ENCODE measurements around the gene MS4A6E.
"Not testable (repeated sequence)": the region's sequence is repeated elsewhere in the genome, so short reads cannot be mapped to it uniquely, and the experiment has no call there.

The MS4A6E gene

GRCh38 chr11:60336767-60337391 lies 9.8 kb downstream of the MS4A6E start:
- no peak for DNase-seq (ENCODE audit: low read depth)

DNA sequence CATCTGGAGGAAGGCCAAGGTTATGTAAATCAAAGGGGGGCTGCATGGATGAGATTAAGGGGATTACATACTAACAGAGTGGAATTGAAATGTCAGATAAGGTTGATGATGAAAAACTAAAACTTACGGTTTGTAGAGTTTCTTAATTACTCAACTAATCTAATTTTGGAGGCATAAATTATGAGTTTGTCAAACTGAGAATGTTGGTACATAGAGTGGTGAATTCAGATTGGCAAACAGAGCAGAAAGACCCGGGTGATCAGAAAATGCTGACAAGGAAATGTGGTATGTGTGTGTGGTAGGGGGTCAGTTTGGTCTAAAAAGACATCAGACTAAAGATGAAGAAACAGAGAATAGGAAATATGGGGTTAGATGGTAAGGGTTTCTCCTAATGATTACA lies 11.0 kb downstream of the MS4A6E start:
- DNase-seq (ENCODE audit: low read depth) = no peak

DNA sequence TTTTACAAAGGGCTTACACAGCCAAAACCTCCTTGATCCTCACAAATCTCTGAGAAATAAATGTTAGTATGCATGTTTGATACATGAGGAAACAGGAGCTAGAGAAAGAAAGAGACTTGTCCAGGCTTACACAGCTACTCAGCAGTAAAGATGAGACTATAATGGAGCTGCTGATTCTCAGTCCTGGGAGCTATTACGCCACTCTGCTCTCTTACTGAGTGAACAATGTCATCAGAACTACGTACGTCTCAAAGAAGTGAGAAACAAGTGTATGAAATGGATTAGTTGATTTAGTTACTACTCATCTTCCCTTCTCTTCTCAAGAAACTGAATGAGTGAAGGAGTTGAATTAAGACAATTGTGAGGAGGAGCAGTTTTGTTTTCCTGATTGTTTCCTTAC lies 12.3 kb downstream of the MS4A6E start:
- no peak for DNase-seq (ENCODE audit: low read depth)

- DNase-seq (ENCODE audit: low read depth) = peak; percentile 52
Measured at GRCh38 chr11:60343094-60343704, 16.1 kb downstream of the MS4A6E start.

DNA sequence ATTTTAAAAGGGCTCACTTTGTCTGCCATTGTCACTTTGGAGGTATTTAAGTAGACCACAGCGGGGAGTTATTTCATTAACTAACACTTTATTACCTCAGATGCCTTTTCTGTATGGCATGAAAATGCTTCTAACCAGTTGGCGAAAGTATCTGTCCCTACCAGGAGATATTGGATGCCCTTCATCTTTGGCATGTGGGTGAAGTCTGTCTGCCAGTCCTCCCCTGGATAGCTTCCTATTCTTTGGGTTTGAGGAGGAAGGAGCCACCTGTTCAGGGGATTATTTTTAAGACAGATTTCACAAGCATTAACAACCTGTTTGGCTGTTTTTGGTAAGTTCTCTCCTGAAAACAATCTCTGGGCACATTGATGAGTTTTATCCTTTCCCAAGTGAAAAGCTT lies 17.1 kb downstream of the MS4A6E start:
- DNase-seq (ENCODE audit: low read depth) = no peak

DNA sequence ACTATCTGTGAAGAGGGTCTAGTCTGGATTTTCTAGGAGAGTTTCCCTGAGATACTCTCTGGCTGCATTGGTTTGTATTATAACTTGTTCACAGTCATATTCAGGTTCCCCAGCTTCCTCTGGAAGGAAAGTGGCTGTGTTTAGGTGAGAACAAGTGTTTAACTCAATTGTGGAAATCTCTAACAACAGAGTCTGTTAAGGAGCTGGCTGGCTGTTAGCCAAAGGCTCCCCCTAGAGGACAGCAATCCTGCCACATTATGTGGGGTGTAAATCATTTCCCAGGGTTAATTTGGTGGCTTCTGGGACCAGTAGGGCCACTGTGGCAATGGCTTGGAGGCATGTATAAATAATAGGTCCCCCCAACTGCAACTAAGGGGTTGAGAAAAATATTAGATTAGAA lies 18.4 kb downstream of the MS4A6E start:
- peak; percentile 51 for DNase-seq (ENCODE audit: low read depth)

GRCh38 chr11:60347084-60347797 lies 20.2 kb downstream of the MS4A6E start:
- DNase-seq (ENCODE audit: low read depth) = no peak

DNA sequence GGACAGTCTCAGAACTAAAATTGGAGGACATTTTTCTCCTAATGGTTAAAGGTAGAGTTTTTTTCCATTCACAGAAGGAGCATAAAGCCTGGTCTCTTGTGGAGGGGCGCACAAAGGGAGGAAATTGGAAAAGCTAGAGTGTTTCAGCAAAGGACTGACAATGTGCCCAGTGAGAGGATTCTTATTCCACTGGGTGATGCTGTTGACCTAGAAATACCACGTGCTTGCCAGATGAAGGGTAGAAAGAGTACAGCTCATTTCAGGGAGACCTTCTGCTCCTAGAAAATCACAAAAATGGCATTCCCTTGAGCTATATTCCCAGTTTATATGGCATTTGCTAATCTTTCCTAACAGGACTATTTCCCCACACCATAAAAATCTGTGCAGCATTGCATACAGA lies 21.1 kb downstream of the MS4A6E start:
- DNase-seq (ENCODE audit: low read depth) = no peak

- no peak for DNase-seq (ENCODE audit: low read depth)
Measured at GRCh38 chr11:60349990-60350389, 22.9 kb downstream of the MS4A6E start.

DNA sequence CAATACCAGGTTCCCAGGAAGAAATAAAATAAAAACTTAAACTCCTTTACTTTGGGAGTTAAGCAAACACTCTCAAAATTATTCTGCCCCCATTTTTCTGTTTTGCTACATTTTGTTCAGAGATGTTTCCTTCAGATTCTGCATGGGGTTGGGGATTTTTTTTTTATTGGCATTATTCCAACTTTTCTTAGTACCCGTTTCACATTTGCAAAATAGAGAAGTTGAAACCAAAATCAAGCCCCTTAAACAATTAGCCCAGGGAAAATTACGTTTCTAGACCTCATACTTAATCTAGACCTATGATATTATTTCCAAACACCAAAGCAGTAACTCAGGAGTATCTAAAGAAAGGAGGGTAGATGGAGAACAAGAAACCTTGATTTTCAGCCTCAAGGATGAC lies 30.7 kb downstream of the MS4A6E start:
- no peak for DNase-seq (ENCODE audit: low read depth)

- no peak for DNase-seq (ENCODE audit: low read depth)
Measured at GRCh38 chr11:60360621-60361020, 33.6 kb downstream of the MS4A6E start.

GRCh38 chr11:60362241-60362640 lies 35.2 kb downstream of the MS4A6E start:
- DNase-seq (ENCODE audit: low read depth) = no peak

GRCh38 chr11:60363542-60364470 lies 36.8 kb downstream of the MS4A6E start:
- peak; percentile 66 for DNase-seq (ENCODE audit: low read depth)

- DNase-seq (ENCODE audit: low read depth) = not testable (repeated sequence)
Measured at GRCh38 chr11:60366262-60366904, 39.3 kb downstream of the MS4A6E start.

DNA sequence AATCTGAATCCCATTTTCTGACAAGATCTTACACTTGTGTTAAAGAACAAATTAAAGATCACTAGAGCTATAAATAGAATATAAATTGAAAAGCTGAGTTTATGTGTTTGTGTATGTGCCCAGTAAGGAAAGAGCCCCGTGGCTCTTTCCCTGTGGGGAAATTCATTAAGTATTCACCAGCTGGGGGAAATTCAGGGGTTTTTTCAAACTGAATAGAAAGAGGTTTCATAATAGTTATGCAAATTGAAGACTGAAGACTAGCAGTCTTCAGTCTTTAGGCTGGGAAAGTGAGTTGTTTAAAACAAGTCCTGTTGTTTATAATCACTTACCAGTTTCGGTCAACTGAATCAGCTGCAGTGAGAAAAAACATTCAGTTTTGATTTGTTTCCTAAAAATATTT lies 40.0 kb downstream of the MS4A6E start:
- DNase-seq (ENCODE audit: low read depth) = no peak

GRCh38 chr11:60367896-60368295 lies 40.8 kb downstream of the MS4A6E start:
- DNase-seq (ENCODE audit: low read depth) = no peak

GRCh38 chr11:60370252-60370810 lies 43.3 kb downstream of the MS4A6E start:
- no peak for DNase-seq (ENCODE audit: low read depth)

GRCh38 chr11:60370811-60371298 lies 43.8 kb downstream of the MS4A6E start:
- peak; percentile 19 for DNase-seq (ENCODE audit: low read depth)

- no peak for DNase-seq (ENCODE audit: low read depth)
Measured at GRCh38 chr11:60371386-60371785, 44.3 kb downstream of the MS4A6E start.

DNA sequence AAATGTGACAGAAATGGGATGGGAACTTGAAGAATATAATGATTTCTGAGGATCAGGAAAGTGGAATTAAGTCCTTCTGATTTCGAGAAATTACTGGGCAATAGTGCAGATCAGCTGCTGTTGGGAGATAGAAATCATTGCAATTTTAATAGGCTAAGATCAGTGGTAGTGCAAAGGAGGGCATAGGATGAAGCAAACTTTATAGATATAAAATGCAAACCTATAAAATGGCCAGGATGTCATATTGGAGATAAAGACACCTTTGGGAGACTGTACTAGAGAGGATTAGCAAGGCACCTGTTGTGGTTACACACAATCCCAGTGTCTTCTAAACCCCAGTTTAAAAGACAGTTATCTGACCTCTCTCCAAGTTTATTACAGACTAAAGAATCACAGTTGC lies 44.8 kb downstream of the MS4A6E start:
- DNase-seq (ENCODE audit: low read depth) = no peak

DNA sequence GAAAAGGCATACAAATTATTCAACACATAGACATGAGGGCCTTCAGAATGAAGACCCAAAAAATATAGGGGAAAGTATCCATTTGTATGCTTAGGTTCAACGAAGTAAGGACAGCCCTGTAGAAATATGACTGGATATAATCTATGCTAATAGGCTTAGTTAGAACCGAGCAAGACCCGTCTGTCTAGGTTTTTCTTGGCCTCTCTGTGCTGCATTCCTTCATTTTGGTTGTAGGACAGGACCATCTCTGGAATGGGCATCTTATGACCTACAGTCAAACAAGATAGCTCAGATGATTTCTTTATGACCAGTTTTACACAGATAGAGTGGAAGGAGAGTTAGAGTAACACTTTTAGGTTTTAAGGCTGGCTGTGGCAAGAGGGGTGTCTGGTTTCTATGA lies 45.7 kb downstream of the MS4A6E start:
- DNase-seq (ENCODE audit: low read depth) = no peak
